SK-N-MC (cell line): ENCODE measurements around the gene PADI6.
"Not testable (repeated sequence)": the region's sequence is repeated elsewhere in the genome, so short reads cannot be mapped to it uniquely, and the experiment has no call there.

Experiments used
- EZH2 ChIP-seq: fragments of 200-600 bp; sonication (generic); IDR thresholded peaks from one replicate; pipeline ENCODE4 v1.6.1; 2017; ENCODE audit warnings: antibody characterized with exemption
- POLR2AphosphoS5 ChIP-seq: IDR thresholded peaks from 2 replicates; pipeline ENCODE4 v1.6.1; 2012; ENCODE audit warnings: mild to moderate bottlenecking, low read depth, low read length, borderline replicate concordance

- not testable (repeated sequence) for TF ChIP-seq POLR2AphosphoS5, EZH2
Measured at GRCh38 chr1:17406760-17407475, 34.9 kb downstream of the PADI6 start.
